ENCODE measurements around the gene BIRC2. TPM values are rescaled to one million over a fixed set of nuclear protein-coding genes. Genes with fewer than 3 reads are reported as not detected.
"Not testable (repeated sequence)": the region's sequence is repeated elsewhere in the genome, so short reads cannot be mapped to it uniquely, and the experiment has no call there.

BIRC2 gene
- total and polyA plus RNA-seq, 3 donors from 2014 or later, result 41.3 to 73.1 (median 62.7) TPM

GRCh38 chr11:102364991-102365390, 18.0 kb downstream of the BIRC2 start:
- 61 to 89% methylated on average over 1 of the region's 1 CpG for WGBS, 2 donors
- Histone ChIP-seq H3K4me3 (no peak overlapping the region), H3K27ac (no peak overlapping the region), H3K4me1 (no peaks in the 10 kb centered on the region), H3K9me3 (no peaks in the 10 kb centered on the region), H3K36me3 (ENCODE audit: low read depth, missing control alignments) (no peaks in the 10 kb centered on the region), H3K27me3 (no peaks in the 10 kb centered on the region)
- TF ChIP-seq POLR2A (IDR thresholded peaks at IDR 0.05) (no peak), CTCF (IDR thresholded peaks at IDR 0.05) (no peak)
- intact Hi-C loops (cut with DNase I; ENCODE audit: low total_unique reads), result no loop called here
- no peak for DNase-seq

GRCh38 chr11:102367364-102367763, 20.4 kb downstream of the BIRC2 start:
- H3K36me3 ChIP-seq (ENCODE audit: low read depth, missing control alignments), result no peaks in the 10 kb centered on the region
- no peak for TF ChIP-seq CTCF (IDR thresholded peaks at IDR 0.05)
- no peak for TF ChIP-seq POLR2A (IDR thresholded peaks at IDR 0.05)

DNA sequence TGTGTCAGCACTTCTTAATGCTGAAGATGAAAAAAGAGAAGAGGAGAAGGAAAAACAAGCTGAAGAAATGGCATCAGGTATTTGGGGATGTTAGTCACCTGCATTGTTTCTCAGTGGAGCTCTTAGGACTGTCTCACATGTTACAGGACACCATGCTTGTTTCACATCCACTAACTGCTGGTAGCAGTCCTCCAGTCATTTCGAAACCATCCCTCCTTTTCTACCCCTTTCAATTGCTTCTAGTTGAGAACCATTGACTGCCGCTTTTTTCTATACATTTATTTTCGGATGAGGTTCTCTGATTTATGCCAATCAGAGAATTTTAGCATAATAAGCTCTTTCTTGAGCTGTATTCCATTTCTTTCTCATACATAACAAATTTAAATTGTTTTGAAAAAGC, 21.5 kb downstream of the BIRC2 start:
- H3K4me3 ChIP-seq, result no peak overlapping the region
- intact Hi-C loops (cut with DNase I; ENCODE audit: low total_unique reads), result no loop called here
- no peak overlapping the region for H3K27ac ChIP-seq
- WGBS, 2 donors, result 89 to 93% methylated on average over 3 of the region's 3 CpGs
- no peak for DNase-seq
- no peaks in the 10 kb centered on the region for H3K27me3 ChIP-seq
- H3K4me1 ChIP-seq, result no peaks in the 10 kb centered on the region
- no peak for TF ChIP-seq POLR2A (IDR thresholded peaks at IDR 0.05)
- no peak for TF ChIP-seq CTCF (IDR thresholded peaks at IDR 0.05)
- no peaks in the 10 kb centered on the region for H3K36me3 ChIP-seq (ENCODE audit: low read depth, missing control alignments)
- no peaks in the 10 kb centered on the region for H3K9me3 ChIP-seq

More at GRCh38 chr11:102367364-102367763, 20.4 kb downstream of the BIRC2 start:
- intact Hi-C loops (cut with DNase I; ENCODE audit: low total_unique reads), result no loop called here
- Histone ChIP-seq H3K27me3 (no peaks in the 10 kb centered on the region), H3K4me1 (no peaks in the 10 kb centered on the region), H3K9me3 (no peaks in the 10 kb centered on the region), H3K4me3 (no peak overlapping the region), H3K27ac (no peak overlapping the region)
- DNase-seq, result no peak
- whole genome bisulfite sequencing, 2 donors, result 28 to 38% methylated on average over 6 of the region's 6 CpGs

DNA sequence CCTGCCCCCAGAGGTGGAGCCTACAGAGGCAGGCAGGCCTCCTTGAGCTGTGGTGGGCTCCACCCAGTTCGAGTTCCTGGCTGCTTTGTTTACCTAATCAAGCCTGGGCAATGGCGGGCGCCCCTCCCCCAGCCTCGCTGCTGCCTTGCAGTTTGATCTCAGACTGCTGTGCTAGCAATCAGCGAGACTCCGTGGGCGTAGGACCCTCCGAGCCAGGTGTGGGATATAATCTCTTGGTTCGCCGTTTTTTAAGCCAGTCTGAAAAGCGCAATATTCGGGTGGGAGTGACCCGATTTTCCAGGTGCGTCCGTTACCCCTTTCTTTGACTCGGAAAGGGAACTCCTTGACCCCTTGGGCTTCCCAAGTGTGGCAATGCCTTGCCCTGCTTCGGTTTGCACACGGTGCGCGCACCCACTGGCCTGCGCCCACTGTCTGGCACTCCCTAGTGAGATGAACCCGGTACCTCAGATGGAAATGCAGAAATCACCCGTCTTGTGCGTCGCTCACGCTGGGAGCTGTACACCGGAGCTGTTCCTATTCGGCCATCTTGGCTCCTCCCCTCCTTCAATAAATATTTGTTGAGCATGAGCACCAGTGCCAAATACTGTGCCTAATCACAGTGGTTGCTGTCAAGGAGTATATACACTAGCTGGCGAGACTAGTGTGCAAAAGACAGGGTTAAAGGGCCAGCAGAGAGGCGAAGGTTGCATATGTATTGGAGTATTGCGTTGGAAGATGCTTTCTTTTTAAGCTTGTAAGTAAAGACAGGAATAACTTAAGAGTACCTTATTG, 27.8 kb downstream of the BIRC2 start:
- H3K36me3 ChIP-seq (ENCODE audit: low read depth, missing control alignments); intact Hi-C loops (cut with DNase I; ENCODE audit: low total_unique reads); H3K4me1 ChIP-seq; H3K9me3 ChIP-seq; H3K4me3 ChIP-seq; H3K27me3 ChIP-seq; H3K27ac ChIP-seq; DNase-seq: not testable (repeated sequence)
- 85 to 98% methylated on average over 5 to 31 of the region's 31 CpGs for WGBS, 2 donors

- Histone ChIP-seq H3K4me3 (no peak overlapping the region), H3K27me3 (no peaks in the 10 kb centered on the region), H3K27ac (no peak overlapping the region), H3K4me1 (peaks cover 7% of the 10 kb centered on the region), H3K36me3 (ENCODE audit: low read depth, missing control alignments) (no peaks in the 10 kb centered on the region), H3K9me3 (no peaks in the 10 kb centered on the region)
- intact Hi-C loops (cut with DNase I; ENCODE audit: low total_unique reads), result no loop called here
- DNase-seq, result no peak
- TF ChIP-seq POLR2A (IDR thresholded peaks at IDR 0.05), result no peak
- TF ChIP-seq CTCF (IDR thresholded peaks at IDR 0.05), result no peak
- WGBS, 2 donors, result 92 to 93% methylated on average over 5 of the region's 5 CpGs
Observed at GRCh38 chr11:102375720-102376399, 28.8 kb downstream of the BIRC2 start.

Data from testis (tissue), 3 donors.